Mesendoderm (in vitro differentiated cells): Measurements from ENCODE around the gene AGER. TPM values are rescaled to one million over a fixed set of nuclear protein-coding genes. Genes with fewer than 3 reads are reported as not detected.

Source experiments
- DNase-seq: peaks from one replicate; pipeline ENCODE4 v3.0.0; 2013
- H2AK5ac ChIP-seq: 2 replicates; pipeline ENCODE4 v1.6.1; 2013; ENCODE audit warnings: low read length, inconsistent platforms
- H2BK120ac ChIP-seq: 2 replicates; pipeline ENCODE4 v1.6.1; 2013; ENCODE audit warnings: low read depth, mild to moderate bottlenecking, low read length, moderate library complexity, mixed read lengths
- H2BK15ac ChIP-seq: replicated peaks from 2 replicates; pipeline ENCODE4 v1.6.1; 2013; ENCODE audit warnings: low read depth, mild to moderate bottlenecking, moderate library complexity
- H2BK5ac ChIP-seq: 2 replicates; pipeline ENCODE4 v1.6.1; 2013; ENCODE audit warnings: low read length, inconsistent platforms
- H3K18ac ChIP-seq: 2 replicates; pipeline ENCODE4 v1.6.1; 2013; ENCODE audit warnings: mild to moderate bottlenecking, low read length, mixed read lengths
- H3K23ac ChIP-seq: one replicate; pipeline ENCODE4 v1.6.1; 2013; ENCODE audit warnings: low read length
- H3K27ac ChIP-seq: 2 replicates; pipeline ENCODE4 v1.5.1; 2013; ENCODE audit warnings: low read depth, mild to moderate bottlenecking, inconsistent platforms, low read length, moderate library complexity
- H3K27me3 ChIP-seq: 2 replicates; pipeline ENCODE4 v1.6.1; 2013; ENCODE audit warnings: low read length, control low read depth, mild to moderate bottlenecking, inconsistent platforms; ENCODE audit not compliant: insufficient read depth, poor library complexity
- H3K36me3 ChIP-seq: 2 replicates; pipeline ENCODE4 v1.6.1; 2013; ENCODE audit warnings: low read length, inconsistent platforms; ENCODE audit not compliant: control insufficient read depth, insufficient read depth
- H3K4ac ChIP-seq: one replicate; pipeline ENCODE4 v1.6.1; 2013; ENCODE audit warnings: low read depth, mild to moderate bottlenecking, low read length, moderate library complexity
- H3K4me1 ChIP-seq: 2 replicates; pipeline ENCODE4 v1.6.1; 2013; ENCODE audit warnings: low read depth, low read length, inconsistent platforms; ENCODE audit not compliant: control insufficient read depth
- H3K4me2 ChIP-seq: 2 replicates; pipeline ENCODE4 v1.6.1; 2013; ENCODE audit warnings: low read length
- H3K4me3 ChIP-seq: 2 replicates; pipeline ENCODE4 v1.5.1; 2013; ENCODE audit warnings: mild to moderate bottlenecking, low read length
- H3K56ac ChIP-seq: one replicate; pipeline ENCODE4 v1.6.1; 2013; ENCODE audit warnings: low read length
- H3K79me1 ChIP-seq: 2 replicates; pipeline ENCODE4 v1.6.1; 2013; ENCODE audit warnings: low read length, inconsistent platforms
- H3K79me2 ChIP-seq: 2 replicates; pipeline ENCODE4 v1.6.1; 2013; ENCODE audit warnings: mild to moderate bottlenecking, low read length; ENCODE audit not compliant: control insufficient read depth, insufficient read depth
- H3K9ac ChIP-seq: 2 replicates; pipeline ENCODE4 v1.6.1; 2013; ENCODE audit warnings: low read length, inconsistent platforms
- H4K5ac ChIP-seq: one replicate; pipeline ENCODE4 v1.6.1; 2013; ENCODE audit warnings: low read length
- H4K8ac ChIP-seq: one replicate; pipeline ENCODE4 v1.6.1; 2013; ENCODE audit warnings: low read depth, mild to moderate bottlenecking, control low read depth, low read length, moderate library complexity
- WGBS: extraction: QIAGEN DNeasy Blood & Tissue Kit; methylation state at CpG from one replicate; pipeline ENCODE4 v1.1.7; 2013; ENCODE audit warnings: low lambda C conversion rate, missing lambda C conversion rate; ENCODE audit not compliant: insufficient coverage; ENCODE audit errors: extremely low coverage; 5-methylcytosine and 5-hydroxymethylcytosine counted together
- polyA plus RNA-seq, 2 experiments: library from polyadenylated mRNA; stranded (reverse); fragments of 200-250 nt; gene quantifications; one replicate each; pipeline ENCODE4 v1.2.3, GENCODE V29; 2013

The AGER gene
- polyA plus RNA-seq (2013, experiment 1 of 2) = 5.7 TPM
- 5.3 TPM for polyA plus RNA-seq (2013, experiment 2 of 2)

GRCh38 chr6:32184084-32184640 lies at the start of gene AGER:
AGER (minus strand) TSS chr6:32184253; CDS start chr6:32184222, 31 bp downstream.
- H2BK15ac ChIP-seq = no peak within 1 kb of the TSS
- no peak within 1 kb of the TSS for H3K23ac ChIP-seq
- H3K27me3 ChIP-seq = no peaks in the 10 kb centered on the region
- H4K5ac ChIP-seq = no peak within 1 kb of the TSS
- H2BK120ac ChIP-seq = no peak within 1 kb of the TSS
- no peak for DNase-seq
- no peak within 1 kb of the TSS for H3K18ac ChIP-seq
- no peak within 1 kb of the TSS for H3K9ac ChIP-seq
- H4K8ac ChIP-seq = no peak within 1 kb of the TSS
- H2AK5ac ChIP-seq = no peak within 1 kb of the TSS
- no CpG with 5 or more reads among the region's 6 CpGs for WGBS
- peaks cover 4% of the 10 kb centered on the region for H3K4me1 ChIP-seq
- no peak within 1 kb of the TSS for H3K4me2 ChIP-seq
- no peak within 1 kb of the TSS for H3K27ac ChIP-seq
- peaks cover 10% of the 10 kb centered on the region for H3K79me1 ChIP-seq
- H3K79me2 ChIP-seq = peaks cover 12% of the 10 kb centered on the region
- H3K4me3 ChIP-seq = no peak within 1 kb of the TSS
- H3K56ac ChIP-seq = peak within 1 kb of the TSS; percentile 44
- H3K4ac ChIP-seq = no peak within 1 kb of the TSS
- no peak within 1 kb of the TSS for H2BK5ac ChIP-seq
- H3K36me3 ChIP-seq = peaks cover 8% of the 10 kb centered on the region

- WGBS = no CpG with 5 or more reads among the region's 7 CpGs
- Histone ChIP-seq H3K4ac (no peak overlapping the region), H3K4me3 (no peak overlapping the region), H4K5ac (no peak overlapping the region), H3K79me1 (no peaks in the 10 kb centered on the region), H4K8ac (no peak overlapping the region), H3K79me2 (no peaks in the 10 kb centered on the region), H3K23ac (no peak overlapping the region), H3K56ac (no peak overlapping the region), H3K27ac (no peak overlapping the region), H2BK5ac (no peak overlapping the region), H3K9ac (no peak overlapping the region), H2BK120ac (no peak overlapping the region), H3K4me1 (no peaks in the 10 kb centered on the region), H3K27me3 (peaks cover 2% of the 10 kb centered on the region), H2AK5ac (no peak overlapping the region), H2BK15ac (no peak overlapping the region), H3K4me2 (no peak overlapping the region), H3K18ac (no peak overlapping the region), H3K36me3 (no peaks in the 10 kb centered on the region)
- no peak for DNase-seq
Observed at GRCh38 chr6:32226434-32226833, 42.4 kb upstream of the AGER start.

DNA sequence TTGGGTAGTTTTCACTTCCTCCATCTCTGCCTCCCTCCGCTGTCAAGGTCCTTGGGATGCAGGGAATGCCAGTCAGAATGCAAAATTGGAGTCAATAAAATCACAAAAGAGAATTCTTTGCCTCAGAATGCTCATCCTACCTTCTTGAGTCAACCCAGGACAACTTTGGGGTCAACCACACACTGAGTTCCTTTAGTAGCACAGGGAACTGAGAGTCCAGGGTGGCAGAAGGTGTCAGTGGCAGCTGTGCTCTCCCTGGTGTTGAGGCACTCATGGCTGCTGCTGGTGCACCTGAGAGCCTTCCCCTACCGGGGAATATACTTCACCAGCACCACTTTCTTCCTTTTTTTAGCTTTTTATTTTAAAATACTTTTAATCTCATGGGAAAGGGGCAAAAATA lies 40.6 kb upstream of the AGER start:
- no CpG with 5 or more reads among the region's 2 CpGs for WGBS
- Histone ChIP-seq H2AK5ac (no peak overlapping the region), H3K18ac (no peak overlapping the region), H3K36me3 (no peaks in the 10 kb centered on the region), H3K23ac (no peak overlapping the region), H3K4me1 (no peaks in the 10 kb centered on the region), H3K56ac (no peak overlapping the region), H3K79me1 (no peaks in the 10 kb centered on the region), H2BK15ac (no peak overlapping the region), H2BK5ac (no peak overlapping the region), H3K27ac (no peak overlapping the region), H2BK120ac (no peak overlapping the region), H4K5ac (no peak overlapping the region), H4K8ac (no peak overlapping the region), H3K9ac (no peak overlapping the region), H3K27me3 (no peaks in the 10 kb centered on the region), H3K4ac (no peak overlapping the region), H3K79me2 (no peaks in the 10 kb centered on the region), H3K4me3 (no peak overlapping the region), H3K4me2 (no peak overlapping the region)
- no peak for DNase-seq

GRCh38 chr6:32223258-32224235 lies 39.5 kb upstream of the AGER start, which contains the start of gene NOTCH4:
NOTCH4 (minus strand) TSS chr6:32224067; CDS start chr6:32223928, 139 bp downstream.
- H4K8ac ChIP-seq = no peak within 1 kb of the TSS
- H3K18ac ChIP-seq = no peak within 1 kb of the TSS
- H3K27me3 ChIP-seq = no peaks in the 10 kb centered on the region
- H4K5ac ChIP-seq = no peak within 1 kb of the TSS
- no peaks in the 10 kb centered on the region for H3K79me2 ChIP-seq
- H2BK5ac ChIP-seq = no peak within 1 kb of the TSS
- no peak within 1 kb of the TSS for H3K4me2 ChIP-seq
- no peaks in the 10 kb centered on the region for H3K36me3 ChIP-seq
- no peaks in the 10 kb centered on the region for H3K4me1 ChIP-seq
- H3K9ac ChIP-seq = no peak within 1 kb of the TSS
- no peak within 1 kb of the TSS for H2AK5ac ChIP-seq
- H2BK120ac ChIP-seq = no peak within 1 kb of the TSS
- no peak for DNase-seq
- no peak within 1 kb of the TSS for H3K4me3 ChIP-seq
- H3K4ac ChIP-seq = no peak within 1 kb of the TSS
- no peak within 1 kb of the TSS for H3K23ac ChIP-seq
- H3K27ac ChIP-seq = no peak within 1 kb of the TSS
- H3K79me1 ChIP-seq = no peaks in the 10 kb centered on the region
- H2BK15ac ChIP-seq = no peak within 1 kb of the TSS
- WGBS = no CpG with 5 or more reads among the region's 20 CpGs
- H3K56ac ChIP-seq = no peak within 1 kb of the TSS

DNA sequence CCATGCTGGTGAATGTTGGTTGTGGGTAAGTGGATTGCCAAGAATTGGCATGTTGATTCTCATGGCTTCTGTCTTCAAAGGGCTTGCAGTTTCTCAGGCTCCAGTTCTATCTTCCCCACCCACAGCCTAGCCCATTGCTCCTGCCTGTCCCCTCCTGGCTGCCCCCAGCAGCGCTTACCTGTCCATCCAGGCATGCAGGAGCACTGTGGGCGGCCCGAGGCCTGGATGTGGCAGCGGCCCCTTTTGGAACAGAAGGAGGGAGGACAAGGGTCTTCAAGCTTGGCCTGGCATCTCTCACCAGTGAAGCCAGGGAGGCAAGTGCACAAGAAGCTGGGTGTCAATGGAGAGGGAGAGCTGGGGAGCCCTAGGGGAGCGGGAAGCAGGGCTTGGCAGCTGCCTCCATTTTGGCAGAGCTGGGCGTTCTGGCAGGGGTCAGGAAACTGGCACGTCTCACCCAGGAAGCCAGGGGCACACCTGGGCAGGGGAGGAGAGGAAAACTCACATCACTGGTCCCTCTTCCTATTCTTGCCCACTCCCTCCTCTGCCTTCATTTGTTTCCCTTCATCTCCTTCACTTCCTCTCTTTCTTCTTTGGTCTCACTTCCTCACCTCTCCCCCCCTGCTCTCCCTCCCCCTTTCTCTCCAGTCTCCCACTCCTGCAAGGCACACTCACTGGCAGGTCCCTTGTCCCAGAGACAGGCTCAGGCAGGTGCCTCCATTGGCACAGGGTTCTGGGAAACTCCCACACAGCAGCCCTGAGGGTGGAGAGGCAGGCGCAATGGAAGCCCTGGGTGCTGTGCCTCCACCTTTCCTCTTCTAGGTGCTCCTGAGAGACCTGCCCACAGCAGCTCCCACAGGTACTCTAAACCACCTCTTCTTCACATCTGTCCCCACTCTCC lies 38.5 kb upstream of the AGER start:
- Histone ChIP-seq H3K23ac (no peak overlapping the region), H3K4me1 (no peaks in the 10 kb centered on the region), H3K56ac (no peak overlapping the region), H3K4me2 (no peak overlapping the region), H2BK120ac (no peak overlapping the region), H3K79me1 (no peaks in the 10 kb centered on the region), H3K27me3 (no peaks in the 10 kb centered on the region), H2BK5ac (no peak overlapping the region), H3K4me3 (no peak overlapping the region), H3K18ac (no peak overlapping the region), H3K79me2 (no peaks in the 10 kb centered on the region), H4K8ac (no peak overlapping the region), H3K27ac (no peak overlapping the region), H2AK5ac (no peak overlapping the region), H3K4ac (no peak overlapping the region), H3K9ac (no peak overlapping the region), H3K36me3 (no peaks in the 10 kb centered on the region), H2BK15ac (no peak overlapping the region), H4K5ac (no peak overlapping the region)
- no CpG with 5 or more reads among the region's 8 CpGs for WGBS
- DNase-seq = no peak
